ENCODE data around the gene LPP.

- TF ChIP-seq POLR2A (IDR thresholded peaks at IDR 0.05; ENCODE audit: low read length) (no peak), GATA1 (IDR thresholded peaks at IDR 0.05; ENCODE audit: low read depth, low read length) (no peak)
Observed at GRCh38 chr3:188568736-188569135, 414.8 kb downstream of the LPP start.
